ENCODE results near the gene KLHL21. TPM values are rescaled to one million over a fixed set of nuclear protein-coding genes. Genes with fewer than 3 reads are reported as not detected.

Gene KLHL21
- total RNA-seq, 6 donors from 2014 or later, result 26.4 to 66.0 (median 39.7) TPM

DNA sequence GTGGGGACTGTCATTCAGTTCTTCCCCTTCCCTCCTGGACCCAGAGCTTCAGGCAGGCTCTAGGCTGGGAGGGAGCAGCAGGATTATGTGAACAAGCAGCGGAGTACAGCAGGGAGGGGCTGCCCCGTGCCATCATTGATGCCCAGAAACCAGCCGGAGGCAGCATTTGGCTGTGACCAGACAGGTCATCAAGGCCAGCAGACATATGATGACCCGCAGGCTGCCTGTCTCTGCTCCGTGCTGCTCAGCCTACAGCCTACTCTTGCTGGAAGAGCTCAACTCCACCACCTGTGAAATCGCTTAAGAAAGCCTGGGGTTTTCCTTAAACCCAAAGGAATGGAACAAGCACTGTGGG, 4.9 kb downstream of the KLHL21 start:
- Histone ChIP-seq H3K36me3 (peaks cover 33 to 65% (median 57%) of the 10 kb centered on the region in 4 donors), H3K4me1 (peaks cover 35 to 60% (median 41%) of the 10 kb centered on the region in 4 donors), H3K4me3 (no peak overlapping the region), H3K27ac (peak overlapping the region in 1 of 4 donors; percentile 96), H3K27me3 (no peaks in the 10 kb centered on the region), H3K9me3 (no peaks in the 10 kb centered on the region)
- ATAC-seq (ENCODE audit: low FRiP score in 2 of 2) (no peak), DNase-seq (no peak)
- WGBS, 2 donors, result 95 to 100% methylated on average over 1 to 6 of the region's 6 CpGs
- TF ChIP-seq POLR2AphosphoS5 (IDR thresholded peaks at IDR 0.05), result no peak
- TF ChIP-seq, protein P1, sequence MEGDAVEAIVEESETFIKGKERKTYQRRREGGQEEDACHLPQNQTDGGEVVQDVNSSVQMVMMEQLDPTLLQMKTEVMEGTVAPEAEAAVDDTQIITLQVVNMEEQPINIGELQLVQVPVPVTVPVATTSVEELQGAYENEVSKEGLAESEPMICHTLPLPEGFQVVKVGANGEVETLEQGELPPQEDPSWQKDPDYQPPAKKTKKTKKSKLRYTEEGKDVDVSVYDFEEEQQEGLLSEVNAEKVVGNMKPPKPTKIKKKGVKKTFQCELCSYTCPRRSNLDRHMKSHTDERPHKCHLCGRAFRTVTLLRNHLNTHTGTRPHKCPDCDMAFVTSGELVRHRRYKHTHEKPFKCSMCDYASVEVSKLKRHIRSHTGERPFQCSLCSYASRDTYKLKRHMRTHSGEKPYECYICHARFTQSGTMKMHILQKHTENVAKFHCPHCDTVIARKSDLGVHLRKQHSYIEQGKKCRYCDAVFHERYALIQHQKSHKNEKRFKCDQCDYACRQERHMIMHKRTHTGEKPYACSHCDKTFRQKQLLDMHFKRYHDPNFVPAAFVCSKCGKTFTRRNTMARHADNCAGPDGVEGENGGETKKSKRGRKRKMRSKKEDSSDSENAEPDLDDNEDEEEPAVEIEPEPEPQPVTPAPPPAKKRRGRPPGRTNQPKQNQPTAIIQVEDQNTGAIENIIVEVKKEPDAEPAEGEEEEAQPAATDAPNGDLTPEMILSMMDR (IDR thresholded peaks at IDR 0.05), result no peak

DNA sequence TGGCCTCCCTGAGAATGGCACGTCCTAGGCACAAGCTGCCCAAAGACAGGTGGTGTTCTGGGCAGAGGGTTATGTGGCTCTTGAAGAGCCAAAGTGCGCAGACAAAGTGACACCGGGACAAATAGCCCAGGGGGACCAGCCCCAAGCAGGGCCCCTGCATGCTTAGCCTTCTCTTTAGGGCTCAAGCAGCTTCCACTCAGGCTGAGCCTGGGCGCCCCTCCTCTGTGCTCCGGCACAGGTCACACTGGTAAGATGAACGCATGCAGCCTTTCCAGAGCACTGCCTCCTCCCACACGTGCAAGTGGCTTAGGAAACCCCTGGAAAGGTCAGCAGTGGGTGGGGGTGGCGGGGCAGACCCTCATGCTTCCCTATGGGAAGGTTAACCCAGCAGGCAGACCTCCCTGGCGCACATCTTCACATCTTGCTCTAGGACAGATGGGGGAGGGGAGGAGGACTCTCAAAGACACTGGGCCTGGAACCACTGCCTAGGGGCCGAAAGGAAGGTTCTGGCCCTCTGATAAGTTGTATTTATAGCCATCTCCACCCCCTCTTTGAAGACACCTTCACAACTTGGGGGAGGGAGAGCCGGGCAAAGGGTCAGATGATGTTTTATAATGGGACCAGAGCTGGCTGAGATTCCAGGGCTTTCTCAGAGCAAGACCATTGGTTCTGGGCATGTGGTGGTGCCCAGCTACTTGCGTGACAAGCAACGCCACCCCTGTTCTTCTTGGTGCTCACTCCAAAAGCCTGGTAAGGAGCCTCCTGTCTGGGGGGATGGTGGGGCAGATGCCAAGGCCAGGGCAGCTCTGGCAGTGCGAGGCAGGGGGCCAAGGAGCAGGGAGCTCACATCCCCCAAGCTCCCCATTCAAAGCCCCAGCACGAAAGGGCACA, 5.5 kb downstream of the KLHL21 start:
- H3K36me3 ChIP-seq, result peaks cover 33 to 71% (median 63%) of the 10 kb centered on the region in 4 donors
- TF ChIP-seq POLR2A (IDR thresholded peaks at IDR 0.05) (no peak), EP300 (IDR thresholded peaks at IDR 0.05) (no peak), POLR2AphosphoS5 (IDR thresholded peaks at IDR 0.05) (no peak)
- TF ChIP-seq, protein P1 (IDR thresholded peaks at IDR 0.05), result no peak
- ATAC-seq (ENCODE audit: low FRiP score in 2 of 2), result no peak
- no peak overlapping the region for H3K4me3 ChIP-seq
- no peaks in the 10 kb centered on the region for H3K27me3 ChIP-seq
- DNase-seq, result peak in 1 of 2 donors; percentile 36
- peaks cover 35 to 60% (median 41%) of the 10 kb centered on the region in 4 donors for H3K4me1 ChIP-seq
- WGBS, 2 donors, result 88 to 94% methylated on average over 8 to 14 of the region's 15 CpGs
- H3K27ac ChIP-seq, result peak overlapping the region in 1 of 4 donors; percentile 96
- no peaks in the 10 kb centered on the region for H3K9me3 ChIP-seq

DNA sequence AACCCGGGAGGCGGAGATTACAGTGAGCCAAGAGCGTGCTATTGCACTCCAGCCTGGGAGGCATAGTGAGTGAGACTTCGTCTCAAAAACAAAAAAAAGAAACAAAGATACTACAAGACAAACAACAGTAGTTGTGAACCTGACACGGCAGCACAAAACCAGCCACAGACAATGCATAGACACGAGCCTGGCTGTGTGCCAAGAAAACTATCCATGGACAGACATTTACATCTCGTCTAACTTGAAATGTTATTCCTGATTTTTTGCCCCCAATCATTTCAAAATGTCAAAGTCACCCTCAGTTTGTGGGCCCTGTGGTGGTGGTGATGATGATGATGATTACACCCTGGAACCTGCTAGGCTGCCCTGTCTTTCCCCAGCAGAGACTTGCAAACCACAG, 6.3 kb downstream of the KLHL21 start:
- no peak for TF ChIP-seq POLR2AphosphoS5 (IDR thresholded peaks at IDR 0.05)
- TF ChIP-seq POLR2A (IDR thresholded peaks at IDR 0.05), result no peak
- TF ChIP-seq EP300 (IDR thresholded peaks at IDR 0.05), result no peak
- TF ChIP-seq, protein P1 (IDR thresholded peaks at IDR 0.05), result no peak
- H3K27ac ChIP-seq, result no peak overlapping the region
- H3K4me1 ChIP-seq, result peaks cover 35 to 66% (median 41%) of the 10 kb centered on the region in 4 donors
- no peaks in the 10 kb centered on the region for H3K9me3 ChIP-seq
- WGBS, 2 donors, result 71 to 72% methylated on average over 7 of the region's 7 CpGs
- DNase-seq (no peak), ATAC-seq (ENCODE audit: low FRiP score in 2 of 2) (no peak)
- no peaks in the 10 kb centered on the region for H3K27me3 ChIP-seq
- H3K36me3 ChIP-seq, result peaks cover 33 to 79% (median 68%) of the 10 kb centered on the region in 4 donors
- no peak overlapping the region for H3K4me3 ChIP-seq

DNA sequence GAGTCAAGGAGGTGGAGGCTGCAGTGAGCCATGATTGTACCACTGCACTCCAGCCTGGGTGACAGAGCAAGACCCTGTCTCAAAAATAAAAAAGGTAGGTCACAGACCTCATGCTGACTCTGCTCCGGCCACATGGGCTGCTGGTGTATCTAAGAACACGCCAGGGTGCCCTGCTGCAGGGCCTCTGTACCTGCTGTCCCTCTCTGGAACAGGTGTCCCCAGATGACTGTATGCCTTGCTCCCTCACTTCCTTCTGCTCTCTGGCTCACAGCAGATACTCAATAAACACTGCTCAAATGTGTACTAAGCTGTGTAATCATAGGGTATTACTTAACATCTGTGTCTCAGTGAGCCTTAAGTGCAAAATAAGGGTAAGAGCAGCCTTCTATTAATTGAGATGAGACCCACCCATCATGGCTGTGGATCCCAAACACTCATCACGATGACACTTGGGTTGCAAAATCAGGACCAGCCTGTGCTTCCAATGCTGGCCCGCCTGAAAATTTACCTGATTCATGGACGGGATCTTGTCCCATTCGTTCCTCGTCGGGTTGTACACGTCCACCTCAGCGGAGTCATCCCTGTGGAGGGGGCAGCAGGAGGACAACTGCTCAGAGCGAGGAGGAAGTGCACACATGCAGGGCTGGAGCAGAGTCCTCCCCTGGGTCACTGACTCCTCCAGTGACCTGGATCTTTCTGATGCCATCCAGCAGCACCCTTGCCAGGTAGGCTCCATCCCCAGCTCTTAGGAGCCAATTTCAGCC, 7.5 kb downstream of the KLHL21 start:
- ATAC-seq (ENCODE audit: low FRiP score in 2 of 2) (no peak), DNase-seq (no peak)
- H3K9me3 ChIP-seq, result no peaks in the 10 kb centered on the region
- 87 to 93% methylated on average over 4 to 11 of the region's 11 CpGs for WGBS, 2 donors
- no peak overlapping the region for H3K4me3 ChIP-seq
- H3K4me1 ChIP-seq, result peaks cover 32 to 58% (median 36%) of the 10 kb centered on the region in 4 donors
- no peak overlapping the region for H3K27ac ChIP-seq
- H3K27me3 ChIP-seq, result no peaks in the 10 kb centered on the region
- no peak for TF ChIP-seq EP300 (IDR thresholded peaks at IDR 0.05)
- TF ChIP-seq, protein P1 (IDR thresholded peaks at IDR 0.05), result no peak
- no peak for TF ChIP-seq POLR2AphosphoS5 (IDR thresholded peaks at IDR 0.05)
- peaks cover 33 to 91% (median 73%) of the 10 kb centered on the region in 4 donors for H3K36me3 ChIP-seq

Data from upper lobe of left lung (tissue), 6 donors.